Measurements from ENCODE around the gene DTNB. TPM values are rescaled to one million over a fixed set of nuclear protein-coding genes. Genes with fewer than 3 reads are reported as not detected.

The DTNB gene
- polyA plus RNA-seq, 1 of the 3 experiments (the other 2 are of a cell fraction) = 15.3 TPM

GRCh38 chr2:25684577-25685473, 11.4 kb upstream of the DTNB start (continued):
- TF ChIP-seq REST (IDR thresholded peaks at IDR 0.05; ENCODE audit: low read depth, low read length) = no peak

- Histone ChIP-seq H3K9me2 (no peaks in the 10 kb centered on the region), H3K4me1 (ENCODE audit: control insufficient read depth in 1 of 2, insufficient read depth in 2 of 2, low read depth in 1 of 2, low read length in 1 of 2) (no peaks in the 10 kb centered on the region; a peak in 1 of 4 replicates), H3K79me2 (ENCODE audit: insufficient read depth) (no peaks in the 10 kb centered on the region), H3K36me3 (replicated peaks in 1 of 2; ENCODE audit: control insufficient read depth in 1 of 2, insufficient read depth in 2 of 2, low read length in 1 of 2) (no peaks in the 10 kb centered on the region), H3K9me3 (no peaks in the 10 kb centered on the region), H3K9ac (no peak overlapping the region), H3K4me2 (no peak overlapping the region), H3K4me3 (ENCODE audit: low read depth in 2 of 2, low read length in 1 of 2) (no peak overlapping the region), H4K20me1 (ENCODE audit: insufficient read depth) (no peaks in the 10 kb centered on the region), H3K27me3 (ENCODE audit: insufficient read depth) (no peaks in the 10 kb centered on the region), H2AFZ (ENCODE audit: low read depth) (no peak overlapping the region), H3F3A (replicated peaks; ENCODE audit: insufficient read depth) (no peaks in the 10 kb centered on the region), H3K27ac (ENCODE audit: low read depth in 2 of 2, low read length in 1 of 2) (no peak overlapping the region)
- no peak for DNase-seq
- TF ChIP-seq NFIC (IDR thresholded peaks at IDR 0.05; ENCODE audit: borderline replicate concordance) (no peak), ZBTB33 (IDR thresholded peaks at IDR 0.05; ENCODE audit: borderline replicate concordance, low read depth) (no peak), EZH2phosphoT487 (IDR thresholded peaks at IDR 0.05; ENCODE audit: borderline replicate concordance, low read depth) (no peak), JUND (IDR thresholded peaks at IDR 0.05) (no peak), IRF3 (IDR thresholded peaks at IDR 0.05; ENCODE audit: low read depth, low read length) (no peak), FOXM1 (IDR thresholded peaks at IDR 0.05; ENCODE audit: low read depth) (no peak), RAD21 (IDR thresholded peaks at IDR 0.05; ENCODE audit: low read length) (no peak), RXRA (IDR thresholded peaks at IDR 0.05; ENCODE audit: borderline replicate concordance, low read depth) (no peak), TEAD4 (IDR thresholded peaks at IDR 0.05; ENCODE audit: borderline replicate concordance, insufficient read depth) (no peak), REST (IDR thresholded peaks at IDR 0.05; ENCODE audit: low read depth, low read length) (no peak), POLR2AphosphoS5 (IDR thresholded peaks at IDR 0.05; ENCODE audit: low read depth, low read length) (no peak), GABPA (IDR thresholded peaks at IDR 0.05; ENCODE audit: low read depth) (no peak), TCF12 (IDR thresholded peaks at IDR 0.05) (no peak)
- POLR2A ChIA-PET = no interaction called here
- 64% methylated on average over 4 of the region's 4 CpGs for WGBS (ENCODE audit: low lambda C conversion rate)
- CTCF ChIA-PET = interaction anchor here (6.2 kb wide), 1 partner anchor 18 kb away, joined by 36 read pairs; no protein-coding TSS in a partner anchor
Measured at GRCh38 chr2:25682082-25682481, 8.7 kb upstream of the DTNB start.

Measured in SK-N-SH (cell line).